Measurements from ENCODE around the gene NUDT16L1.
"Not testable (repeated sequence)": the region's sequence is repeated elsewhere in the genome, so short reads cannot be mapped to it uniquely, and the experiment has no call there.

NUDT16L1 gene

GRCh38 chr16:4726616-4727015 lies 33.3 kb downstream of the NUDT16L1 start:
- DNase-seq, result no peak

GRCh38 chr16:4728676-4729075 lies 35.3 kb downstream of the NUDT16L1 start:
- no peak for DNase-seq

DNA sequence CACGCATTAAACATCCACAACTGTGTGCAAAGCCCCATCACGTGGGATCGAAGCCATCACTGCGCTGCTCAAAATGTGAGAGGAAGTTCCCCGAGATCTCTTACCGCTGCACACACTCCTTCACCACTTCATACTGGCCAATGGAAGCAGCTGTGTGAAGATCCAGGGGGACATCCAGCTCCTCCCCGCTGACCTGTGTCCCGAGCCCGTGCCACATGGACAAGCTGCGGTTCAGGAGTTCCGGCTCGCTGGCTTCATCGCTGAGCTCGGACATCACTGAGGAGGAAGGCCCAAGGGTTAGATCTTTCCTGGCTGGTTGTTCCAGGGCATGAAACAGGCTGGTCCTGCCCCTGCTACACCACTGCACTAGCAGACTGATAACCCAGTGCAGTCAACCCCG lies 36.5 kb downstream of the NUDT16L1 start:
- no peak for DNase-seq

- DNase-seq, result no peak
Measured at GRCh38 chr16:4733211-4733742, 39.9 kb downstream of the NUDT16L1 start.

GRCh38 chr16:4733747-4734062 lies 40.3 kb downstream of the NUDT16L1 start:
- no peak for DNase-seq

- DNase-seq, result peak; percentile 92
Measured at GRCh38 chr16:4734063-4734729, 40.8 kb downstream of the NUDT16L1 start, which contains the start of the genes ANKS3 and DNAAF8. Gene ANKS3 (minus strand): TSS chr16:4734271. CDS start chr16:4730149, 4,122 bp downstream. Gene DNAAF8 (plus strand): TSS chr16:4734537. CDS start chr16:4736515, 1,978 bp downstream.

- peak; percentile 96 for DNase-seq
Measured at GRCh38 chr16:4734730-4735535, 41.6 kb downstream of the NUDT16L1 start.

GRCh38 chr16:4736546-4736945 lies 43.2 kb downstream of the NUDT16L1 start:
- DNase-seq, result no peak

DNA sequence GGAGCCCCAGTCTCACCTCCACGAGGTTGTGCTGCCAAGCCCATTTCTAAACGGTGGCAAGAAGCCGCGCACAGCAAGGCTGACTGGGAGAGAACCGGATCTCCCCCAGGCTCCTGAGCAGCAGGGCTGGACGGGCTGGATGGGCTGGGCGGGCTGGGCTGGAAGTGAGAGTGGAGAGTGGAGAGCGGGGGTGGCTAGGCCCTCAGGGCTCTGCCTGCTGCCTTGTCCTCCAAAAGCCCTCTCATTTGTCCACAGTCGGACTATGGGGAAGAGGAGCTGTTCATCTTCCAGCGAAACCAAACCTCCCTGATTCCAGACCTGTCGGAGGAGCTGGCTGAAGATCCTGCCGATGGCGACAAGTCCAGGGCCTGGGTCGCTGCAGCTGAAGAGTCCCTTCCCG lies 44.2 kb downstream of the NUDT16L1 start:
- DNase-seq, result no peak

- DNase-seq, result not testable (repeated sequence)
Measured at GRCh38 chr16:4738370-4738769, 45.0 kb downstream of the NUDT16L1 start.

DNA sequence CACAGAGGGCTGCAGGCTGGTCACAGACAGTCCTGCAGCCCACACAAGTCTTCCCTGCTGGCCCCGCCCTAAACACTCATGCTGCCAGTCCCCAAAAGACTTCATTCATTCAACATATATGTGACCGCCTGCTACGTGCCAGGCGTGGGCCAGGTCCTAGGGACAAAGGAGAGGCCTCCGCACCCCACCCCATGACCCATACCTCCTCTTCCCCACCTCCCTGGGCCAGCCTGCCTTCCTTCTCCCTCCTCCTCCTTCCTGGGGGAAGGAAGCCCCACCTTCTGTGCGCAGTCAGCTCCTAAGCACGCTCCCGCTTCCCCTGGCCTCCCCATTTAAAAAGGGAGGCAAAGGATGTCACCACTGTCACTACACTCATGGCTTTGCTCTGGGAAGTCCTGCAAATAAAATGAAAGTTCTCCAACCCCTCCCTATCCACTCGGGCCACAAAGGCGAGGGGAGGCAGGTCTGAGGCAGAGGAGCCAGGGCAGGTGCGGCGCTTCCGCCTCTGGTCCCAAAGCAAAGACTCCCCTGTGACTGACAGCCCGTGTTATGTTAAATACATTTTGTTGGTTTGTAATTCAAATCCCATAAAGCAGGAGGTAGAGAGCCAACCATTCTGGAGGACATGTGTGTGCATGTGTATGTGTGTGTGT lies 50.0 kb downstream of the NUDT16L1 start:
- no peak for DNase-seq

- DNase-seq, result no peak
Measured at GRCh38 chr16:4744555-4745273, 51.4 kb downstream of the NUDT16L1 start.

GRCh38 chr16:4745274-4745569 lies 51.9 kb downstream of the NUDT16L1 start:
- no peak for DNase-seq
